ENCODE data around the gene GIMAP6. TPM values are rescaled to one million over a fixed set of nuclear protein-coding genes. Genes with fewer than 3 reads are reported as not detected.
"Not testable (repeated sequence)": the region's sequence is repeated elsewhere in the genome, so short reads cannot be mapped to it uniquely, and the experiment has no call there.

Gene GIMAP6
- total RNA-seq, 2 experiments from 2014 or later, result 26.5 to 27.4 TPM

GRCh38 chr7:150654692-150655091, 22.5 kb upstream of the GIMAP6 start:
- POLR2A ChIA-PET, result no interaction called here
- CTCF ChIA-PET, result no interaction called here

GRCh38 chr7:150649080-150649385, 16.8 kb upstream of the GIMAP6 start:
- ChIA-PET POLR2A (no interaction called here), CTCF (no interaction called here)

GRCh38 chr7:150648353-150649079, 16.3 kb upstream of the GIMAP6 start:
- ChIA-PET POLR2A (no interaction called here), CTCF (no interaction called here)

- POLR2A ChIA-PET, result no interaction called here
- CTCF ChIA-PET, result no interaction called here
Observed at GRCh38 chr7:150645259-150646020, 13.3 kb upstream of the GIMAP6 start.

DNA sequence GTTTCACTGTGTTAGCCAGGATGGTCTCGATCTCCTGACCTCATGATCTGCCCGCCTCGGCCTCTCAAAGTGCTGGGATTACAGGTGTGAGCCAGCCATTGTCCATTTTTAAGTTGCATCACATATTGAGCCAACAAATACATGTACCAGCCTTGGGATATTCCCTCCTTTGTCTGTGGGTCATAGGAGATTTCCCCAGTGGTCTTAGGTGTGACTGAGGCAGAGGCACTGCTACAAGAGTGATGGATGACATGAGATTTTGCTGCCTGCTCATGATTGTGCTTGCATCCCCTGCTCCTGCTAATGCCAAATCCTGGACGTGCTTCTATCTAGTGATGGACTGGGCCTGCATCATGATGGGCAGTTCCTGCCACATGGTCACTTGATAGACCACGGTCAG, 10.7 kb upstream of the GIMAP6 start:
- CTCF ChIA-PET, result no interaction called here
- POLR2A ChIA-PET, result no interaction called here

DNA sequence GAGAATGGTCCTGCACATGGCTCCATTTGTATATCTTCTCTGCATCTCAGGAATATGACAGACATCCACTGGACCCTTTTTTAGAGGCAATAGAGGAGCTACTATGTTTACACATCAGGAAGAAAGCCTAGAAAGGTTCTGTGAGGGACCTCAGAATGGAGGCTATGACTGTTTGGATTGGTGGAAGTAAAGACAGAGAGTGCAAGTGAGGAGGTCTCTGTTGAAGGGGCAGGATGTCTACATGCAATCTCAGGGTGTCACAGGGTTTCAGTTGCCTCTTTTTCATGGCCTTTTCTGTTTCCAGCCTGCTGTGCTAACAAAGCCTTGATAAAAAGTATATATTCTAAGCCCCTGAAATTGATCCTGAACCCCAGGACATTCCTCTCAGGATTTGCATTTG, 9.7 kb upstream of the GIMAP6 start:
- POLR2A ChIA-PET, result no interaction called here
- CTCF ChIA-PET, result no interaction called here

GRCh38 chr7:150633926-150634325, 1.7 kb upstream of the GIMAP6 start:
- ChIA-PET POLR2A (no interaction called here), CTCF (interaction anchor here (0.9 kb wide), 1 partner anchor 380 kb away, joined by 3 read pairs; no protein-coding TSS in a partner anchor)

- POLR2A ChIA-PET, result interaction anchor here (0.8 to 1.9 kb wide), 3 partner anchors 10 to 108 kb away, joined by 3 to 6 read pairs (median 3); no protein-coding TSS in a partner anchor
- CTCF ChIA-PET, result interaction anchor here (1.4 to 2.0 kb wide), 2 partner anchors 10 to 182 kb away, joined by 4 read pairs; no protein-coding TSS in a partner anchor
Observed at GRCh38 chr7:150631084-150631826, 930 bp downstream of the GIMAP6 start.

GRCh38 chr7:150629347-150629746, 2.8 kb downstream of the GIMAP6 start:
- ChIA-PET POLR2A (interaction anchor here (0.7 kb wide), 1 partner anchor 103 kb away, joined by 5 read pairs; no protein-coding TSS in a partner anchor), CTCF (interaction anchor here (0.6 kb wide), 1 partner anchor 183 kb away, joined by 4 read pairs; no protein-coding TSS in a partner anchor)

DNA sequence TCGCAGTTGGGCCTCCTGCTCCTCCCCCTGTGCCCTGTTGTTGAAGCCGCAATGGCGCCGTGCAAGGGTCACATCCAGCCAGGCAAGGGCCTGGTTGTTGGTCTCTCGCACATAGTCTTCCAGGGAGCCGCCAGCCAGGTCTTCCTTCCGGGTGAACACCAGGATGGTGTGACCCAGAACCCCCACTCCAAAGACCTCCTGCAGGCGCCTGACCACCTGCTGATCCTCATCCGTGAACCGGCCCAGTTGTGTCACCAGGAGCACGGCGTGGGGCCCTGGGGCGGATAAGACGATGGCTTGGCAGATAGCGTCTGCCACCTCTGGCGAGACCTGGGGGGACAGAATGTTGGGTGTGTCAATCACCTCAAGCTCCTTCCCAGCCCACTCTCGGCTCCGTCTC, 4.2 kb downstream of the GIMAP6 start:
- CTCF ChIA-PET, result interaction anchor here (1.3 kb wide), 1 partner anchor 11 kb away, joined by 4 read pairs; no protein-coding TSS in a partner anchor
- POLR2A ChIA-PET, result no interaction called here

DNA sequence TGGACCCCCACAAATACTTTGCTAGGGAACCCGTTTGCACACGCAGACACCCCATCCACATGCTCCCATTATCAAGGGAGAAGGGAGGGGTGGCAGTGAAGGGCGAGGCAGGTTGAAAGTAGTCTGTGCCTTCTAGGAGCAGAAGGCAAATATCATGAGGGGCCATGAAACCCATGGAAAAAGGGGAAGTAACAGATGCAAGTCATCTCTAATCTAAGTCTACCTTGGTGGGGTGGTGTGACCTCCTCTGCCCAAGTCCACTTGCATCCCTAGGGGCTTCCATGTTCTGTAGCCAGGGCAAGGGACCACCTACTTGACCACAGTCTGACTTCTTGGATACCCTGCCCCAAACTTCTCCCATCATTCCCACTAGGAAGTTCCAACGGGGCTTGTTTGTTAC, 5.5 kb downstream of the GIMAP6 start:
- ChIA-PET POLR2A (no interaction called here), CTCF (no interaction called here)

DNA sequence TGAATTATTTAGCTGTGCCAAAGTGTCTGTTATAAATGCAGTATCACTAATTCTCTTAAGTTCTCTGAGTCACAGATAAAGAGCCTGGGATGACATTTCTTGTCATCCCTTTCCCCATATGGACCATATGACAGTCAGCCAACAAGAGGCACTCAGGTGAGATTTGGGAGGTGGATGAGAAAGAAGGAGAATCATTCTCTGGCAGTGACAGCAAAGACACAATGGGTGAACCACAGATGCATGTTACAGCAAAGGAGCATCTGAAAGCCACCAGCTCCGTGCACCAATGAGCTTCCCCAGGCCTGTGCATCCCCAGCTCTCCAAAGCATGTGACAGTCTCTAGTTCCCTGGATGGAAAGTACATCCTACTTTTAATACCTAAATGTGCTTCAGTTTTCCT, 10.8 kb downstream of the GIMAP6 start:
- CTCF ChIA-PET, result interaction anchor here (1.3 kb wide), 2 partner anchors 10 to 80 kb away, joined by 3 to 4 read pairs; partner anchors contain the start of gene GIMAP6
- POLR2A ChIA-PET, result interaction anchor here (0.7 to 1.3 kb wide), 4 partner anchors 10 to 94 kb away, joined by 3 to 4 read pairs (median 4); no protein-coding TSS in a partner anchor

DNA sequence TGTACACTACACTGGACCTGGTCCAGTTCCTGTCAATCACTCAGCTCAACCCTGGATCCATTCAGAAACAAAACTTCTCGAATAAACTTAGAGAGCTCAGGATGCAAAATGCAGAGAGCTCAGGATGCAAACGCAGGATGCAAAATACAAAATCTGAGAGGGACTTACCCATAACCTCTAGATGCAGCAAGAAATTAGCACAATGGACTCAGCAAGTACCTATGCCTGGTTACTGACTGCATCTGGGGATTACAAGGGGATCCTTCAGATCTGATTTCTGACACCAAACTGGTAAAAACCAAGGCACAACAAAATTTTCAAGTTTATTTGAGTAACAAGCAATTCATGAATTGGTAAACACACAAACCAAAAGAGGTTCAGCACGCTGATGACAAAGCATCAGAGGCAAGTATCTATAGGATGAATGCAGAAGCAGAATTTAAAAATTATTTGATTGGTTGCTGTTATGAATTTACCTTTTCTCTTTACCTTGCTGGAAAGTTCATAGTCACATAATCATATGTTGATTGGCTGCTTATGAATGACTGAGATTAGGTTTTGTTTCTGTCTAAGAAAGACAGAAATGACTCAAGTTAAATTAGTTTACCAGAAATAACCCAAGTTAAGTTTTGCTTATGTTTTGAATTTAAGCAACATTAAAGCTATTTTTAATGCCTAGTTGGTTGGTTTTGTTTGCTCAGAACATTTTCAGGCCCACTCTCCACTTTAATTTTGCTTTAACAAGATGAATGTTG, 11.4 kb downstream of the GIMAP6 start:
- CTCF ChIA-PET, result interaction anchor here (1.3 kb wide), 2 partner anchors 11 to 51 kb away, joined by 3 to 4 read pairs; partner anchors contain the start of gene GIMAP6
- POLR2A ChIA-PET, result interaction anchor here (0.7 to 1.3 kb wide), 3 partner anchors 10 to 94 kb away, joined by 3 to 4 read pairs (median 4); no protein-coding TSS in a partner anchor

DNA sequence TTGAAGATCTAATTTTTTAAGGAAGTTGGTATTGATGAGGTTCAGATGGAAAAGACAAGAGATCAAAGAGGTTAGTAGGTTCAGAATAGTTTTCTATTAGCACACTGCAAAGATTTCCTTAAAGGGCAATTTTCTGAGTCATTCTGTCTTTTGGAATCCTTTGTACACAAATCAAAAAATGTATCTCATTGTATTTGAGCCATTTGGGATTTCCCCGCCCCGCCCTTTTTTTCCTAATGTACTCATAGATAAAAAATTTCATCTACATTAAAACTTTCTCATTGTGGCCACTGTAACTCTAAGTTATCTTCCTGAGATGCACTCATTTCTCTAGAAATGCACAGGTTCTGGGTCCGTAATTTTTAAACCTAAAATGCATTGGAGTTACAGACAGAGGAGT, 12.1 kb downstream of the GIMAP6 start:
- ChIA-PET CTCF (interaction anchor here (1.3 kb wide), 1 partner anchor 50 kb away, joined by 3 read pairs; no protein-coding TSS in a partner anchor), POLR2A (interaction anchor here (1.3 kb wide), 1 partner anchor 48 kb away, joined by 4 read pairs; no protein-coding TSS in a partner anchor)

DNA sequence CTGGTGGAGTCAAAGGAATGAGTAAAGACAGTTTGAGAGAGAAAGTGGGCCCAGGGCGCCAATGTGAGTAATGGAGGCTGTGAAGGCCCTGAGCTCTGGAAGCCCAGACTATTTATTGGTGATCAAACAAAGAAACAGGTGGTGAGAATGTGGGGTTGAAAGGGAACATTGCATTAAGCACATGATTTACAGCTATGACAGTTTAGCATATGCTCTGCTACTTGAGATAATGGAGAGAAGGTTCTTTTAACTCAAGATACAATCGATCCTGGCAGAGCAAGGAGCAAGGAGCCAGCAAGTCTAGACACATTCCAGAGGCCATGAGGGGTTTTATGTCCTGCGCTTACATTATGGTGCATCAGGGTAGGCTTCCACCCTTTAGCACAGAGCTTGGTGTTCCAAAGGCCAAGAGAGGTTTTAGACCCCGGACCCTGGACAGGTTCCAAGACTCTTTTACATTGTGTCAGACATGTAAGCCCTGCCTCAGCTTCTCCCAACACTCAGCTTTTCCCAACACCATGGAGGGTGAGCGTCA, 16.9 kb downstream of the GIMAP6 start:
- CTCF ChIA-PET, result interaction anchor here (1.2 kb wide), 1 partner anchor 166 kb away, joined by 3 read pairs; no protein-coding TSS in a partner anchor
- POLR2A ChIA-PET, result not testable (repeated sequence)

GRCh38 chr7:150614426-150614825, 17.8 kb downstream of the GIMAP6 start:
- POLR2A ChIA-PET, result interaction anchor here (0.5 kb wide), 1 partner anchor 209 kb away, joined by 6 read pairs; a partner anchor contains a TSS
- CTCF ChIA-PET, result interaction anchor here (1.2 kb wide), 1 partner anchor 166 kb away, joined by 3 read pairs; no protein-coding TSS in a partner anchor

DNA sequence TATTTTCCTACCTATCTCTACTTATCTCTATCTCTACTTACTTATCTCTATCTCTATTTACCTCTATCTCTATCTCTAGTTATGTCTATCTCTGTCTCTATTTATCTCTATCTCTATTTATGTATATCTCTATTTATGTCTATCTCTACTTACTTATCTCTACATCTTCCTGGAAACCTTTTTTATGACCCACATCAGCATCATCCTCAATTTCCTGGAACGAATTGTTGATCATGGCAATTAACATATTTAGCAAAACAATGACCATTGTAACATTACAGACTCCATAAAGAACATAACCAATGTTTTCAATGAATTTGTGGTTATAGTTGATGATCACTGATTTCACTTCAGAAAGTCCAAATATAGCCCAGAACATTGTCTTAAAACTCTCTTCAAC, 18.3 kb downstream of the GIMAP6 start:
- ChIA-PET CTCF (no interaction called here), POLR2A (no interaction called here)

DNA sequence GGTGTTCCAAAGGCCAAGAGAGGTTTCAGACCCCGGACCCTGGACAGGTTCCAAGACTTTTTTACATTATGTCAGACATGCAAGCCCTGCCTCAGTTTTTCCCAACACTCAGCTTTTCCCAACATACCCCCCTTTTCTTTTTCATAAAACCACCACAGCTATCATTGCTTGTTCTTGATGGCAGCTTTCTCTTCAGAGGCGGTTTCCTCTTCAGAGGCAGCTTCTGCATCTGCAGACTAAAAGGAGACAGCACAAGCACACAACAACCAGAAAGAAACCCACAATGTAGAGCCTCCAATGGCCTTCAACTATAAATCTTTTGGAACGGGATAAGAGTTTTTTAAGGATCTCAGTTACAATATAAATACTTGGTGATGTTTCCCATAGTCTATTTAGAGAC, 19.3 kb downstream of the GIMAP6 start:
- POLR2A ChIA-PET, result no interaction called here
- CTCF ChIA-PET, result no interaction called here

GRCh38 chr7:150610233-150610632, 22.0 kb downstream of the GIMAP6 start:
- ChIA-PET CTCF (interaction anchor here (1.0 kb wide), 1 partner anchor 106 kb away, joined by 3 read pairs; the partner anchor contains the start of gene GIMAP1), POLR2A (no interaction called here)
